Naive thymus-derived CD4-positive, alpha-beta T cell (primary cell): ENCODE data around the gene MEIOSIN. TPM values are rescaled to one million over a fixed set of nuclear protein-coding genes. Genes with fewer than 3 reads are reported as not detected.
"Not testable (repeated sequence)": the region's sequence is repeated elsewhere in the genome, so short reads cannot be mapped to it uniquely, and the experiment has no call there.

ENCODE experiments used
- ATAC-seq: fragments of 150-1000 bp; cut with Tn5 transposase; 2 replicates; pipeline ENCODE4 v1.10.0; 2021; ENCODE audit warnings: mild to moderate bottlenecking, moderate library complexity
- CTCF ChIA-PET: fragments of 350-600 bp; sonication (Branson Sonifier 250); formaldehyde crosslinking; loops from one replicate; lab custom pipeline; 2021; ENCODE audit warnings: antibody characterized with exemption; lab: Charles Lee
- POLR2A ChIA-PET: fragments of 350-600 bp; sonication (Branson Sonifier 250); formaldehyde crosslinking; loops from one replicate; lab custom pipeline; 2021; ENCODE audit warnings: antibody characterized with exemption, inconsistent platforms; lab: Charles Lee
- DNase-seq, 9 donors: peaks; one replicate each; pipeline versions ENCODE4 v3.0.0 to v3.0.0-alpha.2; 2020 to 2022; ENCODE audit warnings: mixed read lengths in 1 of 9
- H3K27ac ChIP-seq: one replicate; pipeline ENCODE4 v1.7.0; 2013; ENCODE audit warnings: mild to moderate bottlenecking, low read depth, low read length, moderate library complexity
- H3K27me3 ChIP-seq, 2 donors: one replicate each; pipeline ENCODE4 v1.7.0; 2013; ENCODE audit warnings: low read length in 2 of 2, mild to moderate bottlenecking in 2 of 2, moderate library complexity in 2 of 2; ENCODE audit not compliant: control insufficient read depth in 2 of 2, insufficient read depth in 2 of 2
- H3K36me3 ChIP-seq, 3 experiments: 1 replicate in 2 of 3; 2 replicates in 1 of 3; pipeline ENCODE4 v1.7.0; 2013; ENCODE audit warnings: low read length in 3 of 3, mild to moderate bottlenecking in 3 of 3, moderate library complexity in 1 of 3; ENCODE audit not compliant: insufficient read depth in 3 of 3, control insufficient read depth in 2 of 3
- H3K4me1 ChIP-seq, 2 donors: one replicate each; pipeline ENCODE4 v1.7.0; 2013; ENCODE audit warnings: low read length in 2 of 2, mild to moderate bottlenecking in 2 of 2, moderate library complexity in 1 of 2; ENCODE audit not compliant: control insufficient read depth in 2 of 2, insufficient read depth in 2 of 2
- H3K4me3 ChIP-seq: 2 replicates; pipeline ENCODE4 v1.7.0; 2013; ENCODE audit warnings: mild to moderate bottlenecking, low read length
- H3K9me3 ChIP-seq, 3 experiments: 1 replicate in 2 of 3; 2 replicates in 1 of 3; pipeline ENCODE4 v1.7.0; 2013; ENCODE audit warnings: low read length in 3 of 3; ENCODE audit not compliant: control insufficient read depth in 2 of 3
- H3K27ac Mint-ChIP-seq, 9 donors: one replicate each; pipeline ENCODE4 v1.8.0; 2020 to 2022; ENCODE audit warnings: mixed read lengths in 9 of 9, mild to moderate bottlenecking in 8 of 9, moderate library complexity in 5 of 9, inconsistent platforms in 2 of 9
- H3K27me3 Mint-ChIP-seq, 5 donors: one replicate each; pipeline ENCODE4 v1.8.0; 2021 to 2022; ENCODE audit warnings: mixed read lengths in 5 of 5, mild to moderate bottlenecking in 1 of 5
- H3K36me3 Mint-ChIP-seq, 5 donors: one replicate each; pipeline ENCODE4 v1.8.0; 2020 to 2022; ENCODE audit warnings: mixed read lengths in 5 of 5, mild to moderate bottlenecking in 3 of 5, inconsistent platforms in 1 of 5
- H3K4me1 Mint-ChIP-seq, 7 donors: one replicate each; pipeline ENCODE4 v1.8.0; 2020 to 2022; ENCODE audit warnings: mixed read lengths in 7 of 7, mild to moderate bottlenecking in 3 of 7, inconsistent platforms in 1 of 7
- H3K4me3 Mint-ChIP-seq, 10 donors: one replicate each; pipeline ENCODE4 v1.8.0; 2020 to 2022; ENCODE audit warnings: mild to moderate bottlenecking in 10 of 10, mixed read lengths in 10 of 10, moderate library complexity in 6 of 10, inconsistent platforms in 2 of 10
- H3K9me3 Mint-ChIP-seq, 11 donors: one replicate each; pipeline ENCODE4 v1.8.0; 2020 to 2022; ENCODE audit warnings: mixed read lengths in 11 of 11, mild to moderate bottlenecking in 4 of 11, inconsistent platforms in 1 of 11, moderate library complexity in 1 of 11
- intact Hi-C, 2 donors: fragments of 100-400 bp; cut with micrococcal nuclease; formaldehyde crosslinking; loops; one replicate each; pipeline ENCODE4 v1.15.1; 2023
- polyA plus RNA-seq, 2 donors: library from polyadenylated mRNA; unstranded; fragments of 300-500 nt; fragmentation: Illumina TruSeq; gene quantifications; one replicate each; pipeline ENCODE4 v1.2.3, GENCODE V29; 2021
- total RNA-seq, 6 experiments: library from RNA in 5 of 6; stranded (reverse) in 5 of 6; gene quantifications; 1 replicate in 5 of 6; 2 replicates in 1 of 6; pipeline ENCODE4 v1.2.3 and lab custom pipeline; 2021 to 2026

The MEIOSIN gene
- total and polyA plus RNA-seq, 7 experiments from 2014 or later = not detected

DNA sequence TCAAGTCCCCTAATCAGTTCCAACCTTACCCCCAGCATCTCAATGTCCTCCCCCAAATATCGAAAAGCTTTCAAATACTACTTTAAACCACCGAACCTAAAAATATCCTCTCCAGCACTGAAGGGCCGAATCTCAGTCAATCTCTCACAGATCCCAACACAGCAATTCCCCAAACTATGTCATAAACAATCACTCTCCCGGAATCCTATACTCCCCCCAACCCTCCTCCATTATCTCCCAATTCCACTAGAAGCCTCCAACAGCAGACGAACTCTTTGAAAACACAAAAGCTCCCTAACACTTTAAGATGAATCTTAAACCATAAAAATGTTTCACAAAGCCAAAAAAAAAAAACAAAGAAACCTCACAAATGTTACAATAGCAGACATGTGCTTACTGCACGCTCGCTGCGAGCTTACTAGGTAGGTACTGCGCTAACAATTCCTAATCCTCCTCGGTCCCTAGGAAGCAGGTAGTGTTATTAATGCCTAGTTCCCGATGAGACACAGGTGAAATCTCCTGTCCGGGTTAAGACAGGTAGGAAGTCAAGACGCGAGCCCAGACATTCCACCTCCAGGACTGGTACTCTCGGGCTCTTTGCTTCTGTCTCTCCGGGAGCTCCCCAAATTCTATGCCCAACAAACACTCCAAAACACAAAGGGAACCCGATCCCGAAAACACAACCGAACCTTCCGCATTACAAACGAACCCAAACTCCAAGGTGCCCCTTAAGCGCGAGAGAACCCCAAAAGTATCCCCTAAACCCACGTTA is 16.7 kb upstream of the MEIOSIN start:
- no peak for ATAC-seq
- peaks cover 26 to 52% (median 38%) of the 10 kb centered on the region in 7 donors for H3K4me1 Mint-ChIP-seq
- DNase-seq = peak in 5 of 9 donors; percentile 25 to 43 (median 26)
- H3K9me3 ChIP-seq = no peaks in the 10 kb centered on the region
- ChIA-PET POLR2A (interaction anchor here (0.6 to 5.1 kb wide), 13 partner anchors 9 to 311 kb away, joined by 3 to 29 read pairs (median 6); partner anchors contain the start of genes DMWD, FBXO46, IRF2BP1 and MYPOP), CTCF (interaction anchor here (0.8 to 4.7 kb wide), 6 partner anchors 14 to 231 kb away, joined by 3 to 33 read pairs (median 6); partner anchors contain the start of genes FBXO46, QPCTL, SIX5 and SNRPD2)
- peaks cover 0 to 23% (median 0%) of the 10 kb centered on the region in 3 experiments for H3K36me3 ChIP-seq
- H3K27me3 ChIP-seq = no peaks in the 10 kb centered on the region
- H3K4me1 ChIP-seq = peaks cover 17 to 26% of the 10 kb centered on the region in 2 donors
- no peaks in the 10 kb centered on the region for H3K9me3 Mint-ChIP-seq
- intact Hi-C loops = loop anchor here (1.0 to 10.0 kb wide), 17 partner anchors 14 to 1558 kb away; partner anchors contain the start of genes CCDC61 (in 2 of the 2), FBXO46 (in 2 of the 2), IRF2BP1 (in 2 of the 2) and OPA3 (in 2 of the 2)
- H3K4me3 Mint-ChIP-seq = peak overlapping the region; percentile 89 to 99 (median 95)
- H3K36me3 Mint-ChIP-seq = peaks cover 0 to 20% (median 8%) of the 10 kb centered on the region in 5 donors
- peak overlapping the region; percentile 89 for H3K27ac ChIP-seq
- H3K27me3 Mint-ChIP-seq = no peaks in the 10 kb centered on the region
- peak overlapping the region; percentile 80 for H3K4me3 ChIP-seq
- peak overlapping the region; percentile 88 to 97 (median 96) for H3K27ac Mint-ChIP-seq

- Mint-ChIP-seq H3K36me3 (peaks cover 0 to 24% (median 8%) of the 10 kb centered on the region in 5 donors), H3K4me3 (peak overlapping the region; percentile 89 to 99 (median 95)), H3K4me1 (peaks cover 26 to 55% (median 38%) of the 10 kb centered on the region in 7 donors), H3K27me3 (no peaks in the 10 kb centered on the region), H3K27ac (peak overlapping the region; percentile 88 to 97 (median 96)), H3K9me3 (no peaks in the 10 kb centered on the region)
- ChIA-PET POLR2A (interaction anchor here (0.7 to 5.1 kb wide), 15 partner anchors 10 to 186 kb away, joined by 3 to 29 read pairs (median 6); partner anchors contain the start of genes DMWD, FBXO46, IRF2BP1 and MYPOP), CTCF (interaction anchor here (0.6 to 4.7 kb wide), 7 partner anchors 13 to 232 kb away, joined by 3 to 33 read pairs (median 4); partner anchors contain the start of genes FBXO46, QPCTL, SIX5 and SNRPD2)
- no peaks in the 10 kb centered on the region for H3K27me3 ChIP-seq
- peaks cover 17 to 26% of the 10 kb centered on the region in 2 donors for H3K4me1 ChIP-seq
- peak; percentile 98 for ATAC-seq
- peak overlapping the region; percentile 89 for H3K27ac ChIP-seq
- H3K36me3 ChIP-seq = peaks cover 0 to 21% (median 0%) of the 10 kb centered on the region in 3 experiments
- intact Hi-C loops = loop anchor here (1.0 to 10.0 kb wide), 17 partner anchors 13 to 1557 kb away; partner anchors contain the start of genes CCDC61 (in 2 of the 2), FBXO46 (in 2 of the 2), IRF2BP1 (in 2 of the 2) and OPA3 (in 2 of the 2)
- H3K4me3 ChIP-seq = peak overlapping the region; percentile 80
- DNase-seq = peak; percentile 92 to 99 (median 98)
- no peaks in the 10 kb centered on the region for H3K9me3 ChIP-seq
Measured at GRCh38 chr19:45717131-45717982, 15.9 kb upstream of the MEIOSIN start.

DNA sequence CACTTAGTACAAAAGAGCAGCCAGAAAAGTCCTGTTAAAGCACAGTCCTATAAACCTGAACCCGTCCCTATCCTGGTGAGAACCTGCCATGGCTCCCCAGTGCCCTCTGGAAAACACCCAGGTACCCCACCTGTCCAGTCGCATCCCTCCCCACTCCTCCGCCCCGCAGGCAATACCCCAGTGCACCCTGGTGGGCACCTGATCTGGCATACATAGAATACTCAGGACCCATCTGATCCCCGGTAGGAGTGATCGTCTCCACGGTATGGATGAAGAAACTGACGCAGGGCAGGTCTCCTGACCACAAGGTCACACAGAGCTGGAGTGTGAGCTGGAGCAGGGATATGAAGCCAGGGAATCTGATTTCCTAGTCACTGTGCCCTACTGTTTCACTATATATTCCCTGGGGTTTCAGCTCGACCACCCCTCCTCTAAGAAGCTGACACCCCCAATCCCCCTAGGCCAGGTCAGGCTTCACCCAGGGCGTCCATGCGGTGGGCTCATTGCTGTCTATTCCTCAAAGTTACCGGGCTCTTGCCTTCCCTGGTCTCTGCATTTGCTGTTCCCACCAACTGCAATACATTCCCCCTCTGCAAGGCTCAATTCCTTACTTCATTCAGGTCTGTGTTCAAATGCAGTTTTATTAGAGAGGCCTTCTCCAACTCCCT is 15.1 kb upstream of the MEIOSIN start:
- Histone ChIP-seq H3K27ac (peak overlapping the region; percentile 89), H3K27me3 (no peaks in the 10 kb centered on the region), H3K36me3 (peaks cover 0 to 17% (median 0%) of the 10 kb centered on the region in 3 experiments), H3K9me3 (no peaks in the 10 kb centered on the region), H3K4me3 (peak overlapping the region; percentile 58), H3K4me1 (peaks cover 17 to 26% of the 10 kb centered on the region in 2 donors)
- CTCF ChIA-PET = interaction anchor here (1.2 to 4.7 kb wide), 3 partner anchors 25 to 51 kb away, joined by 4 to 33 read pairs (median 9); partner anchors contain the start of genes QPCTL, SIX5 and SNRPD2
- POLR2A ChIA-PET = interaction anchor here (0.6 to 5.1 kb wide), 10 partner anchors 11 to 265 kb away, joined by 3 to 29 read pairs (median 7); partner anchors contain the start of genes FBXO46, MYPOP, QPCTL and SIX5
- DNase-seq (peak in 1 of 9 donors; percentile 28), ATAC-seq (no peak)
- Mint-ChIP-seq H3K9me3 (no peaks in the 10 kb centered on the region), H3K4me3 (peak overlapping the region; percentile 89 to 99 (median 95)), H3K4me1 (peaks cover 26 to 55% (median 38%) of the 10 kb centered on the region in 7 donors), H3K27me3 (no peaks in the 10 kb centered on the region), H3K27ac (peak overlapping the region; percentile 88 to 97 (median 96)), H3K36me3 (peaks cover 0 to 24% (median 8%) of the 10 kb centered on the region in 5 donors)
- intact Hi-C loops = loop anchor here (1.0 to 10.0 kb wide), 17 partner anchors 12 to 1557 kb away; partner anchors contain the start of genes CCDC61 (in 2 of the 2), FBXO46 (in 2 of the 2), IRF2BP1 (in 2 of the 2) and OPA3 (in 2 of the 2)

DNA sequence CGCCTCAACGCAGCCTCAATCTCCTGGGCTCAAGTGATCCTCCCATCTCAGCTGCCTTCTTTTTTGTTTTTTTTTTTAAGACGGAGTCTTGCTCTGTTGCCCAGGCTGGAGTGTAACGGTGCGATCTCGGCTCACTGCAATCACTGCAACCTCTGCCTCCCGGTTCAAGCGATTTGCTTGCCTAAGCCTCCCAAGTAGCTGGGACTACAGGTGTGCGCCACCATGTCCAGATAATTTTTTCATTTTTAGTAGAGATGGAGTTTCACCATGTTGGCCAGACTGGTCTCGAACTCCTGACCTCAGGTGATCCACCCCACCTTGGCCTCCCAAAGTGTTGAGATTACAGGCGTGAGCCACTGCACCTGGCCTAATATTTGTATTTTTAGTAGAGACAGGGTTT is 13.2 kb upstream of the MEIOSIN start:
- intact Hi-C loops, H3K9me3 ChIP-seq, H3K27me3 ChIP-seq, H3K9me3 Mint-ChIP-seq, H3K27me3 Mint-ChIP-seq, H3K4me3 ChIP-seq, ATAC-seq, DNase-seq, H3K27ac ChIP-seq: not testable (repeated sequence)
- Mint-ChIP-seq H3K36me3 (peaks cover 0 to 24% (median 14%) of the 10 kb centered on the region in 5 donors), H3K4me3 (peak overlapping the region in 1 of 10 donors; percentile 45), H3K4me1 (peaks cover 24 to 49% (median 40%) of the 10 kb centered on the region in 7 donors), H3K27ac (peak overlapping the region in 4 of 9 donors; percentile 28 to 84 (median 38))
- CTCF ChIA-PET = interaction anchor here (0.6 to 0.7 kb wide), 2 partner anchors 74 to 1907 kb away, joined by 3 to 4 read pairs; no protein-coding TSS in a partner anchor
- H3K4me1 ChIP-seq = peaks cover 17 to 22% of the 10 kb centered on the region in 2 donors
- POLR2A ChIA-PET = interaction anchor here (5.1 kb wide), 1 partner anchor 10 kb away, joined by 29 read pairs; the partner anchor contains the start of gene FBXO46
- peaks cover 0 to 18% (median 0%) of the 10 kb centered on the region in 3 experiments for H3K36me3 ChIP-seq

- H3K27me3 ChIP-seq, H3K9me3 Mint-ChIP-seq, H3K4me3 ChIP-seq, H3K27me3 Mint-ChIP-seq, H3K36me3 ChIP-seq, H3K27ac ChIP-seq, DNase-seq, ATAC-seq, intact Hi-C loops, CTCF ChIA-PET, H3K9me3 ChIP-seq: not testable (repeated sequence)
- H3K36me3 Mint-ChIP-seq = peaks cover 0 to 10% (median 5%) of the 10 kb centered on the region in 5 donors
- H3K4me1 Mint-ChIP-seq = peaks cover 27 to 48% (median 38%) of the 10 kb centered on the region in 7 donors
- peak overlapping the region in 4 of 10 donors; percentile 5 to 98 (median 53) for H3K4me3 Mint-ChIP-seq
- POLR2A ChIA-PET = interaction anchor here (3.2 kb wide), 1 partner anchor 10 kb away, joined by 29 read pairs; no protein-coding TSS in a partner anchor
- H3K27ac Mint-ChIP-seq = peak overlapping the region in 4 of 9 donors; percentile 33 to 72 (median 54)
- peaks cover 6 to 14% of the 10 kb centered on the region in 2 donors for H3K4me1 ChIP-seq
Measured at GRCh38 chr19:45728683-45729082, 4.6 kb upstream of the MEIOSIN start.
